HG02870 (cell line): ENCODE data around the gene RILPL1.
"Not testable (repeated sequence)": the region's sequence is repeated elsewhere in the genome, so short reads cannot be mapped to it uniquely, and the experiment has no call there.

Experiments
- ATAC-seq: cut with Tn5 transposase; IDR thresholded peaks from one replicate; pipeline ENCODE4 v1.9.1; 2021; ENCODE audit warnings: mild to moderate bottlenecking, moderate library complexity; ENCODE audit not compliant: unreplicated experiment

RILPL1 gene

GRCh38 chr12:123533672-123534643, at the start of gene RILPL1:
RILPL1 (minus strand) TSS chr12:123533719; CDS start chr12:123533482, 237 bp downstream.
- ATAC-seq, result peak; percentile 44

- ATAC-seq, result no peak
Observed at GRCh38 chr12:123580772-123581171, 47.3 kb upstream of the RILPL1 start.

- ATAC-seq, result not testable (repeated sequence)
Observed at GRCh38 chr12:123578829-123579228, 45.3 kb upstream of the RILPL1 start.

GRCh38 chr12:123578243-123578642, 44.7 kb upstream of the RILPL1 start:
- no peak for ATAC-seq

GRCh38 chr12:123576611-123577010, 43.1 kb upstream of the RILPL1 start:
- ATAC-seq, result no peak

- no peak for ATAC-seq
Observed at GRCh38 chr12:123573870-123574269, 40.4 kb upstream of the RILPL1 start.

GRCh38 chr12:123572391-123572790, 38.9 kb upstream of the RILPL1 start:
- no peak for ATAC-seq

- no peak for ATAC-seq
Observed at GRCh38 chr12:123571343-123571813, 37.9 kb upstream of the RILPL1 start.

- ATAC-seq, result no peak
Observed at GRCh38 chr12:123559468-123559867, 25.9 kb upstream of the RILPL1 start.

- not testable (repeated sequence) for ATAC-seq
Observed at GRCh38 chr12:123558487-123558886, 25.0 kb upstream of the RILPL1 start.

- not testable (repeated sequence) for ATAC-seq
Observed at GRCh38 chr12:123554843-123555242, 21.3 kb upstream of the RILPL1 start.

- not testable (repeated sequence) for ATAC-seq
Observed at GRCh38 chr12:123554136-123554535, 20.6 kb upstream of the RILPL1 start.

- no peak for ATAC-seq
Observed at GRCh38 chr12:123550700-123551099, 17.2 kb upstream of the RILPL1 start.

- no peak for ATAC-seq
Observed at GRCh38 chr12:123548107-123548506, 14.6 kb upstream of the RILPL1 start.

GRCh38 chr12:123546281-123546680, 12.8 kb upstream of the RILPL1 start:
- no peak for ATAC-seq

GRCh38 chr12:123543541-123543940, 10.0 kb upstream of the RILPL1 start:
- no peak for ATAC-seq

- no peak for ATAC-seq
Observed at GRCh38 chr12:123540899-123541662, 7.6 kb upstream of the RILPL1 start.

- ATAC-seq, result not testable (repeated sequence)
Observed at GRCh38 chr12:123535952-123536351, 2.4 kb upstream of the RILPL1 start.

- ATAC-seq, result no peak
Observed at GRCh38 chr12:123532808-123533649, 490 bp downstream of the RILPL1 start.

GRCh38 chr12:123532019-123532418, 1.5 kb downstream of the RILPL1 start:
- ATAC-seq, result peak; percentile 51

- ATAC-seq, result no peak
Observed at GRCh38 chr12:123531091-123531490, 2.4 kb downstream of the RILPL1 start.
